Hippocampal formation (tissue), 2 donors: ENCODE results near the gene TRIM71.
"Not testable (repeated sequence)": the region's sequence is repeated elsewhere in the genome, so short reads cannot be mapped to it uniquely, and the experiment has no call there.

ENCODE experiments used
- DNase-seq, 2 donors: peaks; one replicate each; lab custom pipeline; 2025; lab: John Stamatoyannopoulos, UW

TRIM71 gene

GRCh38 chr3:32817558-32818228 lies at the start of gene TRIM71:
TRIM71 (plus strand) TSS chr3:32817997; CDS start chr3:32818081, 84 bp downstream.
- DNase-seq: no peak

- no peak for DNase-seq
These were observed 39.4 kb upstream of the TRIM71 start for GRCh38 chr3:32778389-32778788.

GRCh38 chr3:32780071-32780734 lies 37.6 kb upstream of the TRIM71 start:
- DNase-seq: no peak

GRCh38 chr3:32780735-32781210 lies 37.0 kb upstream of the TRIM71 start:
- no peak for DNase-seq

GRCh38 chr3:32781211-32781968 lies 36.4 kb upstream of the TRIM71 start:
- peak; percentile 27 to 35 for DNase-seq

GRCh38 chr3:32781969-32782270 lies 35.9 kb upstream of the TRIM71 start:
- DNase-seq: not testable (repeated sequence)

- no peak for DNase-seq
These were observed 35.4 kb upstream of the TRIM71 start for GRCh38 chr3:32782407-32782806.

GRCh38 chr3:32791833-32792232 lies 26.0 kb upstream of the TRIM71 start:
- no peak for DNase-seq

GRCh38 chr3:32794487-32795308 lies 23.1 kb upstream of the TRIM71 start:
- DNase-seq: no peak

GRCh38 chr3:32796384-32796950 lies 21.3 kb upstream of the TRIM71 start:
- DNase-seq: not testable (repeated sequence)

- DNase-seq: no peak
These were observed 20.0 kb upstream of the TRIM71 start for GRCh38 chr3:32797776-32798175.

- not testable (repeated sequence) for DNase-seq
These were observed 16.4 kb upstream of the TRIM71 start for GRCh38 chr3:32801440-32801839.

GRCh38 chr3:32813180-32813579 lies 4.6 kb upstream of the TRIM71 start:
- no peak for DNase-seq

- no peak for DNase-seq
These were observed 3.4 kb upstream of the TRIM71 start for GRCh38 chr3:32814361-32814760.

- DNase-seq: no peak
These were observed 1.9 kb upstream of the TRIM71 start for GRCh38 chr3:32815841-32816438.

GRCh38 chr3:32816439-32817256 lies 1.1 kb upstream of the TRIM71 start:
- no peak for DNase-seq

- no peak for DNase-seq
These were observed 590 bp upstream of the TRIM71 start for GRCh38 chr3:32817257-32817557.

GRCh38 chr3:32818229-32818969 lies 602 bp downstream of the TRIM71 start:
- DNase-seq: no peak

- no peak for DNase-seq
These were observed 1.2 kb downstream of the TRIM71 start for GRCh38 chr3:32818970-32819511.
